SK-N-SH treated with all-trans-retinoic acid at 6 μM for 48 hours (cell line): Measurements from ENCODE around the gene DCDC1.

ENCODE experiments used
- ARNTL ChIP-seq: fragments of 450-650 bp; formaldehyde crosslinking; IDR thresholded peaks from 2 replicates; pipeline ENCODE4 v1.5.0; 2020; ENCODE audit warnings: low read depth, mild to moderate bottlenecking, moderate library complexity, borderline replicate concordance
- CREB5 ChIP-seq: fragments of 250-450 bp; sonication (Bioruptor Pico); IDR thresholded peaks from 2 replicates; pipeline ENCODE4 v1.5.1; 2020; ENCODE audit warnings: low read depth, mild to moderate bottlenecking, moderate library complexity
- CSDC2 ChIP-seq: fragments of 250-450 bp; sonication (Bioruptor Pico); IDR thresholded peaks from 2 replicates; pipeline ENCODE4 v1.5.0; 2020; ENCODE audit warnings: mild to moderate bottlenecking, moderate library complexity
- CSRNP3 ChIP-seq: fragments of 250-450 bp; sonication (Bioruptor Pico); IDR thresholded peaks from 2 replicates; pipeline ENCODE4 v1.5.1; 2021; ENCODE audit warnings: mild to moderate bottlenecking, moderate library complexity
- GLIS3 ChIP-seq: fragments of 250-450 bp; sonication (Bioruptor Pico); IDR thresholded peaks from 2 replicates; pipeline ENCODE4 v1.5.0; 2020; ENCODE audit warnings: mild to moderate bottlenecking, moderate library complexity
- OSR1 ChIP-seq: fragments of 250-450 bp; sonication (Bioruptor Pico); IDR thresholded peaks from 2 replicates; pipeline ENCODE4 v1.8.0; 2022; ENCODE audit warnings: moderate library complexity, mild to moderate bottlenecking, inconsistent platforms
- PATZ1 ChIP-seq: fragments of 250-450 bp; sonication (Bioruptor Pico); IDR thresholded peaks from 2 replicates; pipeline ENCODE4 v1.8.0; 2020; ENCODE audit warnings: mild to moderate bottlenecking, moderate library complexity, borderline replicate concordance
- PPARA ChIP-seq: fragments of 250-450 bp; sonication (Bioruptor Pico); IDR thresholded peaks from 2 replicates; pipeline ENCODE4 v1.5.0; 2020; ENCODE audit warnings: mild to moderate bottlenecking, borderline replicate concordance
- SNAI2 ChIP-seq: fragments of 250-450 bp; sonication (Bioruptor Pico); IDR thresholded peaks from 2 replicates; pipeline ENCODE4 v1.5.0; 2020; ENCODE audit warnings: mild to moderate bottlenecking, moderate library complexity
- TOX ChIP-seq: fragments of 250-450 bp; sonication (Bioruptor Pico); IDR thresholded peaks from 2 replicates; pipeline ENCODE4 v1.8.0; 2021; ENCODE audit warnings: mild to moderate bottlenecking, moderate library complexity, borderline replicate concordance
- ZFP3 ChIP-seq: fragments of 250-450 bp; sonication (Bioruptor Pico); IDR thresholded peaks from 2 replicates; pipeline ENCODE4 v1.5.0; 2020; ENCODE audit warnings: mild to moderate bottlenecking, moderate library complexity
- ZNF565 ChIP-seq: fragments of 450-650 bp; formaldehyde crosslinking; conservative IDR thresholded peaks from 2 replicates; pipeline ENCODE4 v1.5.0; 2020; ENCODE audit warnings: low read depth, mild to moderate bottlenecking, moderate library complexity
- ZNF70 ChIP-seq: fragments of 450-650 bp; formaldehyde crosslinking; IDR thresholded peaks from 2 replicates; pipeline ENCODE4 v1.5.0; 2020; ENCODE audit warnings: mild to moderate bottlenecking, moderate library complexity

- TF ChIP-seq ZNF70 (CRISPR knock-in tag) = no peak
- no peak for TF ChIP-seq CSDC2 (CRISPR knock-in tag)
- no peak for TF ChIP-seq CSRNP3 (CRISPR knock-in tag)
- TF ChIP-seq ZFP3 = no peak
- TF ChIP-seq ZNF565 (CRISPR knock-in tag) = no peak
- TF ChIP-seq PATZ1 (CRISPR knock-in tag) = no peak
- no peak for TF ChIP-seq GLIS3 (CRISPR knock-in tag)
- no peak for TF ChIP-seq ARNTL (CRISPR knock-in tag)
- no peak for TF ChIP-seq TOX
- no peak for TF ChIP-seq CREB5 (CRISPR knock-in tag)
- TF ChIP-seq OSR1 (CRISPR knock-in tag) = no peak
- no peak for TF ChIP-seq PPARA
- no peak for TF ChIP-seq SNAI2 (CRISPR knock-in tag)
Observed at GRCh38 chr11:30992513-30992849, 377.1 kb downstream of the DCDC1 start.
